Measurements from ENCODE around the gene SLN. TPM values are rescaled to one million over a fixed set of nuclear protein-coding genes. Genes with fewer than 3 reads are reported as not detected.

SLN gene
- total RNA-seq, 4 donors from 2014 or later, result 586 to 5,775 (median 2,747) TPM

DNA sequence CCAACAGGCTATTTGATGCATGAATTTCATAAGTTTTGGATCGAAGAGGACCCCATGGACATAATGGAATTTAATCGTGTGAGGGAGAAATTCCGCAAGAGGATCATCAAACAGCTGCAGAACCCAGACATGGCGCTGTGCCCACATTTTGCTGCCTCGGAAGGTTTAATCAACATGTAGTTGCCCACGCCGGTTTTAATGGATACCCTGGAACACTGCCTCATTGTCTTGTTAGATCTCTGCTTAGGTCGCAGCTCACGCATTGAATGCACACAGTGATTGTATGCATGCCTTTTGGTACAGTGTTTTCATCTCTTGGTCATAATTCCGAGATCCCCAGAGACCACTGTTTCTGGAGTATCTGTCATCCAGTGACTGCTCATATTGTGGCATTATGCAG is 46.8 kb downstream of the SLN start:
- ATAC-seq, result no peak

DNA sequence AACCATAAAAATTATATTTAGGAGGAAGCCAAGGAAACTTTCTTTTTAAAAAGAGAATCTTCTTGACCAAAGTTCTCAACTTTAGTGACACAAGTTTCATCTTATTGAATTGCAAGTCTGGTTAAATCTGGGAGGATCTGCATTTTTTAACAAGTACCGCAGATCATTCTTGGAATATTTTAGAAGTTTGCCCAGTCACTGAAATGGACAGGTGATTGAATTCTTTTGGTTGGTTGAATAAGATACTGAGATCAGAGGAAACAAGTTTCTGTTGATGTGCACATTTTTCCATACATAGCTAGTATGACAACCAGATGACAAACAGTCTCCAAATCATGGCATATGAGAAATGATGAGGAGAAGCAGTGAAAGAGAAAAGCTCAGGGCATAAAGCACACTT is 50.2 kb downstream of the SLN start:
- ATAC-seq (no peak), DNase-seq (no peak)
- intact Hi-C loops (cut with DNase I; ENCODE audit: low total_unique reads) (no loop called here), in situ Hi-C loops (cut with MboI; ENCODE audit: low sequenced_read_pairs in 4 of 4) (no loop called here)
- no peak overlapping the region for H3K27ac ChIP-seq
- H3K4me3 ChIP-seq, result no peak overlapping the region
- H3K4me1 ChIP-seq, result no peaks in the 10 kb centered on the region
- H3K27me3 ChIP-seq, result no peaks in the 10 kb centered on the region
- no peaks in the 10 kb centered on the region for H3K36me3 ChIP-seq
- TF ChIP-seq, protein P1, sequence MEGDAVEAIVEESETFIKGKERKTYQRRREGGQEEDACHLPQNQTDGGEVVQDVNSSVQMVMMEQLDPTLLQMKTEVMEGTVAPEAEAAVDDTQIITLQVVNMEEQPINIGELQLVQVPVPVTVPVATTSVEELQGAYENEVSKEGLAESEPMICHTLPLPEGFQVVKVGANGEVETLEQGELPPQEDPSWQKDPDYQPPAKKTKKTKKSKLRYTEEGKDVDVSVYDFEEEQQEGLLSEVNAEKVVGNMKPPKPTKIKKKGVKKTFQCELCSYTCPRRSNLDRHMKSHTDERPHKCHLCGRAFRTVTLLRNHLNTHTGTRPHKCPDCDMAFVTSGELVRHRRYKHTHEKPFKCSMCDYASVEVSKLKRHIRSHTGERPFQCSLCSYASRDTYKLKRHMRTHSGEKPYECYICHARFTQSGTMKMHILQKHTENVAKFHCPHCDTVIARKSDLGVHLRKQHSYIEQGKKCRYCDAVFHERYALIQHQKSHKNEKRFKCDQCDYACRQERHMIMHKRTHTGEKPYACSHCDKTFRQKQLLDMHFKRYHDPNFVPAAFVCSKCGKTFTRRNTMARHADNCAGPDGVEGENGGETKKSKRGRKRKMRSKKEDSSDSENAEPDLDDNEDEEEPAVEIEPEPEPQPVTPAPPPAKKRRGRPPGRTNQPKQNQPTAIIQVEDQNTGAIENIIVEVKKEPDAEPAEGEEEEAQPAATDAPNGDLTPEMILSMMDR (IDR thresholded peaks at IDR 0.05 in 4 of 5, conservative IDR thresholded peaks at IDR 0.05 in 1 of 5), result no peak
- TF ChIP-seq POLR2A (IDR thresholded peaks at IDR 0.05), result no peak
- no peaks in the 10 kb centered on the region for H3K9me3 ChIP-seq

More for the DNA sequence above, 46.8 kb downstream of the SLN start:
- DNase-seq, result no peak
- Histone ChIP-seq H3K4me1 (no peaks in the 10 kb centered on the region), H3K27me3 (no peaks in the 10 kb centered on the region), H3K36me3 (no peaks in the 10 kb centered on the region), H3K9me3 (no peaks in the 10 kb centered on the region), H3K4me3 (no peak overlapping the region), H3K27ac (no peak overlapping the region)
- TF ChIP-seq POLR2A (IDR thresholded peaks at IDR 0.05), result no peak
- TF ChIP-seq, protein P1 (IDR thresholded peaks at IDR 0.05 in 4 of 5, conservative IDR thresholded peaks at IDR 0.05 in 1 of 5), result no peak
- in situ Hi-C loops (cut with MboI; ENCODE audit: low sequenced_read_pairs in 4 of 4) (no loop called here), intact Hi-C loops (cut with DNase I; ENCODE audit: low total_unique reads) (no loop called here)

DNA sequence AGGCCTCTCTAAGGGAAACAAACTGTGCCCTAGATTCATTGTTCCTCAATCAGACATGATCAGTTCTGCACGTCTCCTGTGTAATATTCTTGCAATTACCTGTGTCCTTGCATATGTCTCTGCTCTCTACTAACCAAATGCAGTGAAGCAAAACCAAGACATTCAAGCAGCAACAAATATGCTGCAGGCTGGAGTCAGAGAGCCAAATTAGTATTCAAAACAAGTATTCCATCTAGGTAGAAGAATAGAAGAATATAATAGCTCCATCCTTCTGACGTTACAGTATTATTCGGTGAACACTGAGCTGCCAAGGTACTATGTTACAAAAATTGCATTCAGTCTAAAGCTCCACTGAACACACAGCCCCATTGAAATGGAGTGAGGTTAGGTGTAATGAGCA is 51.8 kb downstream of the SLN start:
- H3K9me3 ChIP-seq, result no peaks in the 10 kb centered on the region
- no peaks in the 10 kb centered on the region for H3K36me3 ChIP-seq
- in situ Hi-C loops (cut with MboI; ENCODE audit: low sequenced_read_pairs in 4 of 4), result no loop called here
- H3K4me1 ChIP-seq, result no peaks in the 10 kb centered on the region
- no peak for TF ChIP-seq POLR2A (IDR thresholded peaks at IDR 0.05)
- TF ChIP-seq, protein P1 (IDR thresholded peaks at IDR 0.05 in 4 of 5, conservative IDR thresholded peaks at IDR 0.05 in 1 of 5), result no peak
- no peak overlapping the region for H3K27ac ChIP-seq
- DNase-seq (no peak), ATAC-seq (no peak)
- intact Hi-C loops (cut with DNase I; ENCODE audit: low total_unique reads), result no loop called here
- H3K27me3 ChIP-seq, result no peaks in the 10 kb centered on the region
- H3K4me3 ChIP-seq, result no peak overlapping the region

DNA sequence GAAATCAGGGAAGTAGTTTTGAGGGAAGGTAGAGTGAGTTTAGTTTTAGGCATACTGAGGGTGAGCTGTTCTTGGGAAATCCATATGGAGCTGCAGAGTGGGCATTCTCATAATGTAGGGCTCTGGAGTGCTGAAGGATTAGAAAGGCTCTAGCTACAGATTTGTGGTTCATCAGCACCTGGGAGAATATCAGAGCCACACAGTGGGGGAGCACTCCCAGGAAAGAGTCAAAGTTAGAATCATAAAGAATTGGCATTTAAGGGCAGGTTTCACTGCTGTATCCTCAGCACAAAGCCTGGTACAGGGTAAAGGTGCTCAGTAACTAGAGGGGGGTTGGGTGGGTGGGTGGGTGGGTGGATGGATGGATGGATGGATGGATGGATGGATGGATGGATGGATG is 52.5 kb downstream of the SLN start:
- DNase-seq, result no peak
- no peak overlapping the region for H3K4me3 ChIP-seq
- intact Hi-C loops (cut with DNase I; ENCODE audit: low total_unique reads), result no loop called here
- no peaks in the 10 kb centered on the region for H3K9me3 ChIP-seq
- no peaks in the 10 kb centered on the region for H3K4me1 ChIP-seq
- TF ChIP-seq, protein P1 (IDR thresholded peaks at IDR 0.05 in 4 of 5, conservative IDR thresholded peaks at IDR 0.05 in 1 of 5), result no peak
- TF ChIP-seq POLR2A (IDR thresholded peaks at IDR 0.05), result no peak
- H3K27me3 ChIP-seq, result no peaks in the 10 kb centered on the region
- no peak overlapping the region for H3K27ac ChIP-seq
- no peaks in the 10 kb centered on the region for H3K36me3 ChIP-seq
- ATAC-seq, result no peak
- in situ Hi-C loops (cut with MboI; ENCODE audit: low sequenced_read_pairs in 4 of 4), result no loop called here

Other genes starting within 250 kb of the SLN start
- 1 to 10 TPM; 5.4 to 8.1 (median 6.6) TPM for gene ALKBH8, start 146.3 kb downstream of the SLN start, total RNA-seq
- 1 to 10 TPM in 3 of 4 donors, under 1 TPM in 1; 0.70 to 3.7 (median 1.6) TPM for gene ELMOD1, start 120.9 kb downstream of the SLN start, total RNA-seq
- 1 to 10 TPM; 1.3 to 5.4 (median 1.7) TPM for gene SLC35F2, start 146.7 kb upstream of the SLN start, total RNA-seq
- gene RAB39A, start 216.4 kb upstream of the SLN start, total RNA-seq, result under 1 TPM in 1 of 4 donors, not detected in 3; 0.22 TPM

Data from gastrocnemius medialis (tissue), 4 donors.